OCI-LY3 (cell line): ENCODE results near the gene MTMR10.

ENCODE experiments used
- H2AFZ ChIP-seq: fragments of 200-600, 300-600 bp; shearing (Covaris generic); 2 replicates; pipeline ENCODE4 v1.6.0; 2014; ENCODE audit warnings: antibody characterized with exemption, low read depth, low read length
- H3K27ac ChIP-seq: fragments of 200-600, 300-600 bp; sonication (generic); 2 replicates; pipeline ENCODE4 v1.5.1; 2014; ENCODE audit warnings: mild to moderate bottlenecking, low read length, moderate library complexity, mixed read lengths
- H3K27me3 ChIP-seq: fragments of 200-600, 300-600 bp; sonication (generic); 2 replicates; pipeline ENCODE4 v1.6.1; 2014; ENCODE audit warnings: low read depth, low read length, mixed read lengths
- H3K36me3 ChIP-seq: fragments of 200-600, 300-600 bp; sonication (generic); replicated peaks from 2 replicates; pipeline ENCODE3; 2014; ENCODE audit warnings: low read depth, low read length, mixed read lengths
- H3K4me1 ChIP-seq: fragments of 300-600, 200-600 bp; sonication (generic); 2 replicates; pipeline ENCODE4 v1.6.1; 2014; ENCODE audit warnings: low read length, mixed read lengths
- H3K4me2 ChIP-seq: fragments of 200-600, 300-600 bp; sonication (generic); 2 replicates; pipeline ENCODE4 v1.6.1; 2014; ENCODE audit warnings: low read length, mixed read lengths
- H3K4me3 ChIP-seq: fragments of 300-600, 200-600 bp; sonication (generic); 2 replicates; pipeline ENCODE4 v1.5.1; 2014; ENCODE audit warnings: antibody characterized with exemption, mild to moderate bottlenecking, low read length, moderate library complexity
- H3K79me2 ChIP-seq: fragments of 300-600, 200-600 bp; shearing (Covaris generic); 2 replicates; pipeline ENCODE4 v1.6.1; 2014; ENCODE audit warnings: mild to moderate bottlenecking, low read length, mixed read lengths
- H3K9ac ChIP-seq: fragments of 300-600, 200-600 bp; shearing (Covaris generic); 2 replicates; pipeline ENCODE4 v1.6.0; 2014; ENCODE audit warnings: mild to moderate bottlenecking, low read length, moderate library complexity
- H3K9me3 ChIP-seq: fragments of 200-600, 300-600 bp; shearing (Covaris generic); 2 replicates; pipeline ENCODE4 v1.6.1; 2014; ENCODE audit warnings: low read length, mixed read lengths; ENCODE audit not compliant: insufficient read depth
- H4K20me1 ChIP-seq: fragments of 200-600, 300-600 bp; sonication (generic); 2 replicates; pipeline ENCODE4 v1.6.1; 2016; ENCODE audit warnings: low read length, mixed read lengths; ENCODE audit not compliant: insufficient read depth
- CTCF ChIP-seq: fragments of 200-600, 300-600 bp; sonication (generic); IDR thresholded peaks from 2 replicates; pipeline ENCODE4 v1.5.1; 2014; ENCODE audit warnings: antibody characterized with exemption, low read length, low read depth
- EZH2phosphoT487 ChIP-seq: fragments of 200-600 bp; shearing (Covaris generic); IDR thresholded peaks from 2 replicates; pipeline ENCODE4 v1.6.1; 2018; ENCODE audit warnings: antibody characterized with exemption, mixed run types, low read depth

Gene MTMR10

GRCh38 chr15:31019986-31020385, 28.6 kb upstream of the MTMR10 start:
- H3K79me2 ChIP-seq = no peaks in the 10 kb centered on the region
- no peaks in the 10 kb centered on the region for H3K27me3 ChIP-seq
- no peak overlapping the region for H3K4me3 ChIP-seq
- H3K4me2 ChIP-seq = no peak overlapping the region
- no peak overlapping the region for H3K9ac ChIP-seq
- TF ChIP-seq CTCF = no peak
- no peak for TF ChIP-seq EZH2phosphoT487
- H3K27ac ChIP-seq = no peak overlapping the region
- H2AFZ ChIP-seq = 0 out of 2 replicates have a peak overlapping the region, but pooled peaks have one; percentile 5
- peaks cover 24% of the 10 kb centered on the region for H3K4me1 ChIP-seq
- H4K20me1 ChIP-seq = no peaks in the 10 kb centered on the region
- H3K9me3 ChIP-seq = no peaks in the 10 kb centered on the region
- no peaks in the 10 kb centered on the region for H3K36me3 ChIP-seq

- no peak overlapping the region for H3K27ac ChIP-seq
- H2AFZ ChIP-seq = no peak overlapping the region
- H4K20me1 ChIP-seq = no peaks in the 10 kb centered on the region
- no peak overlapping the region for H3K9ac ChIP-seq
- H3K4me1 ChIP-seq = peaks cover 31% of the 10 kb centered on the region
- no peak overlapping the region for H3K4me2 ChIP-seq
- H3K36me3 ChIP-seq = no peaks in the 10 kb centered on the region
- TF ChIP-seq CTCF (no peak), EZH2phosphoT487 (no peak)
- no peak overlapping the region for H3K4me3 ChIP-seq
- no peaks in the 10 kb centered on the region for H3K79me2 ChIP-seq
- no peaks in the 10 kb centered on the region for H3K27me3 ChIP-seq
- H3K9me3 ChIP-seq = no peaks in the 10 kb centered on the region
Measured at GRCh38 chr15:31017311-31017710, 25.9 kb upstream of the MTMR10 start.

GRCh38 chr15:31016446-31016915, 25.1 kb upstream of the MTMR10 start:
- no peaks in the 10 kb centered on the region for H3K79me2 ChIP-seq
- no peak for TF ChIP-seq EZH2phosphoT487
- no peak for TF ChIP-seq CTCF
- H3K4me2 ChIP-seq = no peak overlapping the region
- no peak overlapping the region for H3K4me3 ChIP-seq
- H4K20me1 ChIP-seq = no peaks in the 10 kb centered on the region
- no peak overlapping the region for H2AFZ ChIP-seq
- H3K9ac ChIP-seq = no peak overlapping the region
- H3K9me3 ChIP-seq = no peaks in the 10 kb centered on the region
- H3K27ac ChIP-seq = no peak overlapping the region
- peaks cover 29% of the 10 kb centered on the region for H3K4me1 ChIP-seq
- H3K36me3 ChIP-seq = no peaks in the 10 kb centered on the region
- no peaks in the 10 kb centered on the region for H3K27me3 ChIP-seq

- Histone ChIP-seq H3K9ac (no peak overlapping the region; the same call in 1 of the 2 replicates), H3K36me3 (no peaks in the 10 kb centered on the region), H3K4me3 (no peak overlapping the region), H3K27ac (0 out of 2 replicates have a peak overlapping the region, but pooled peaks have one; percentile 65), H4K20me1 (no peaks in the 10 kb centered on the region), H3K27me3 (no peaks in the 10 kb centered on the region), H3K4me2 (peak overlapping the region; percentile 62), H3K4me1 (peaks cover 18% of the 10 kb centered on the region), H3K79me2 (no peaks in the 10 kb centered on the region), H3K9me3 (no peaks in the 10 kb centered on the region), H2AFZ (no peak overlapping the region; the same call in 1 of the 2 replicates)
- no peak for TF ChIP-seq EZH2phosphoT487
- no peak for TF ChIP-seq CTCF
Measured at GRCh38 chr15:31014608-31014925, 23.1 kb upstream of the MTMR10 start.
